DND-41 (cell line): Measurements from ENCODE around the gene RELL2.

ENCODE experiments used
- CTCF ChIP-seq: IDR thresholded peaks from 2 replicates; pipeline ENCODE4 v1.5.1; 2012; ENCODE audit warnings: borderline replicate concordance, low read length, moderate library complexity, mild to moderate bottlenecking; ENCODE audit not compliant: poor library complexity, severe bottlenecking; ENCODE audit errors: extremely low read depth
- EZH2 ChIP-seq: IDR thresholded peaks from 3 replicates; pipeline ENCODE4 v1.6.1; 2012; ENCODE audit warnings: borderline replicate concordance, low read depth, mild to moderate bottlenecking, moderate library complexity, low read length, inconsistent platforms; ENCODE audit not compliant: severe bottlenecking

GRCh38 chr5:141669520-141669919 lies 32.7 kb downstream of the RELL2 start:
- no peak for TF ChIP-seq CTCF
- no peak for TF ChIP-seq EZH2
